SH-SY5Y (cell line): ENCODE results near the gene FBXO31.

ENCODE experiments used
- GATA2 ChIP-seq: IDR thresholded peaks from 2 replicates; pipeline ENCODE4 v1.6.1; 2011; ENCODE audit warnings: mild to moderate bottlenecking, low read depth, low read length
- GATA3 ChIP-seq: IDR thresholded peaks from 2 replicates; pipeline ENCODE4 v1.6.1; 2011; ENCODE audit warnings: low read depth, mild to moderate bottlenecking, low read length, moderate library complexity

GRCh38 chr16:87359121-87359520 is 24.5 kb downstream of the FBXO31 start:
- TF ChIP-seq GATA2, result no peak
- TF ChIP-seq GATA3, result no peak
